K562 (cell line): ENCODE data around the gene FRMD1. TPM values are rescaled to one million over a fixed set of nuclear protein-coding genes. Genes with fewer than 3 reads are reported as not detected.

ENCODE experiments used
- ATAC-seq: fragments of 200-7000 bp; cut with Tn5 transposase; 3 replicates; pipeline ENCODE4 v1.9.1; 2020; ENCODE audit warnings: moderate library complexity
- BruUV-seq: library from RNA; stranded (reverse); fragments of 400-500 nt; replicated peaks from 2 replicates; lab custom pipeline; 2021; lab: Mats Ljungman, UMichigan
- CTCF ChIA-PET: fragments of 300-600 bp; formaldehyde crosslinking; extraction: SDS; loops from one replicate; lab custom pipeline; 2021; ENCODE audit warnings: low intra/inter-chr PET ratio; lab: Yijun Ruan, JAX
- POLR2A ChIA-PET: fragments of 300-600, 350-650 bp; sonication (Branson Sonifier 250); formaldehyde crosslinking; extraction: SDS; loops from one replicate; lab custom pipeline; 2021; ENCODE audit warnings: antibody characterized with exemption, inconsistent platforms; lab: Yijun Ruan, JAX
- DNase-seq, 4 experiments: peaks; one replicate each; pipeline versions ENCODE4 v3.0.0 to v3.0.0-alpha.2; 2011 to 2018; ENCODE audit warnings: low spot score in 3 of 4, mixed read lengths in 3 of 4; ENCODE audit errors: extremely low read depth in 1 of 4
- FAIRE-seq: peaks from 2 replicates; lab custom pipeline; 2011; peaks lifted over from hg19 to GRCh38; lab: Jason Lieb, UNC
- H2AFZ ChIP-seq: 2 replicates; pipeline ENCODE4 v1.6.0; 2011; ENCODE audit warnings: low read depth, low read length, control low read depth, inconsistent platforms
- H3K27ac ChIP-seq: fragments of 200-600 bp; 3 replicates; pipeline ENCODE4 v1.8.0; 2011; ENCODE audit warnings: low read depth, mild to moderate bottlenecking, control low read depth, inconsistent platforms, low read length, moderate library complexity, mixed read lengths; ENCODE audit errors: extremely low read depth
- H3K27me3 ChIP-seq, 2 experiments: fragments of 300-600 bp in 1 of 2; 2 replicates in 1 of 2; 3 replicates in 1 of 2; pipeline versions ENCODE4 v1.6.0 to v1.8.0; 2011; ENCODE audit warnings: inconsistent platforms in 2 of 2, low read length in 2 of 2, mild to moderate bottlenecking in 1 of 2, mixed read lengths in 1 of 2, moderate library complexity in 1 of 2; ENCODE audit not compliant: control insufficient read depth in 2 of 2, insufficient read depth in 2 of 2
- H3K36me3 ChIP-seq: fragments of 300-600 bp; 3 replicates; pipeline ENCODE4 v1.8.0; 2011; ENCODE audit warnings: mild to moderate bottlenecking, low read length, inconsistent platforms; ENCODE audit not compliant: control insufficient read depth, insufficient read depth
- H3K4me1 ChIP-seq, 2 experiments: fragments of 200-600 bp in 1 of 2; replicated peaks in 1 of 2; 2 replicates in 1 of 2; 3 replicates in 1 of 2; pipeline versions ENCODE4 v1.5.1 to v1.8.0; 2011; ENCODE audit warnings: inconsistent platforms in 2 of 2, low read length in 2 of 2, mild to moderate bottlenecking in 1 of 2, mixed read lengths in 1 of 2, moderate library complexity in 1 of 2; ENCODE audit not compliant: control insufficient read depth in 2 of 2, insufficient read depth in 2 of 2
- H3K4me2 ChIP-seq: 2 replicates; pipeline ENCODE4 v1.6.1; 2011; ENCODE audit warnings: low read length, control low read depth, inconsistent platforms, mixed read lengths; ENCODE audit not compliant: insufficient read depth
- H3K4me3 ChIP-seq: fragments of 200-600 bp; sonication (generic), shearing (Covaris generic); 2 replicates; pipeline ENCODE4 v1.5.1; 2016; ENCODE audit warnings: control low read depth, inconsistent platforms
- H3K79me2 ChIP-seq: fragments of 200-600 bp; 3 replicates; pipeline ENCODE4 v1.8.0; 2011; ENCODE audit warnings: low read length, inconsistent platforms; ENCODE audit not compliant: control insufficient read depth, insufficient read depth
- H3K9ac ChIP-seq, 2 experiments: 2 replicates each; pipeline versions ENCODE4 v1.6.0 to v1.6.1; 2011; ENCODE audit warnings: low read depth in 2 of 2, low read length in 2 of 2, control low read depth in 1 of 2, inconsistent platforms in 1 of 2, mild to moderate bottlenecking in 1 of 2, mixed read lengths in 1 of 2; ENCODE audit not compliant: insufficient read depth in 1 of 2
- H3K9me1 ChIP-seq: one replicate; pipeline ENCODE4 v1.6.0; 2011; ENCODE audit warnings: inconsistent platforms, mild to moderate bottlenecking, low read length, moderate library complexity; ENCODE audit not compliant: control insufficient read depth, insufficient read depth
- H3K9me3 ChIP-seq: replicated peaks from 2 replicates; pipeline ENCODE4 v1.5.1; 2011; ENCODE audit warnings: low read depth, low read length, inconsistent platforms; ENCODE audit not compliant: control insufficient read depth, insufficient read depth
- H4K20me1 ChIP-seq: replicated peaks from 2 replicates; pipeline ENCODE4 v1.6.1; 2011; ENCODE audit warnings: low read length, inconsistent platforms, mixed read lengths; ENCODE audit not compliant: control insufficient read depth, insufficient read depth
- ARNT ChIP-seq, 2 experiments: fragments of 450-650 bp; IDR thresholded peaks; 2 replicates each; pipeline ENCODE4 v1.6.1; 2016; ENCODE audit warnings: mild to moderate bottlenecking in 1 of 2
- CHCHD3 ChIP-seq: fragments of 250-450 bp; sonication (Bioruptor Pico); IDR thresholded peaks from 2 replicates; pipeline ENCODE4 v2.1.2; 2022; ENCODE audit warnings: mild to moderate bottlenecking
- DMBX1 ChIP-seq: fragments of 250-450 bp; sonication (Bioruptor Pico); IDR thresholded peaks from 2 replicates; pipeline ENCODE4 v1.8.0; 2022; ENCODE audit warnings: inconsistent platforms, mild to moderate bottlenecking, moderate library complexity, borderline replicate concordance
- HMBOX1 ChIP-seq: sonication (generic); IDR thresholded peaks from 2 replicates; pipeline ENCODE4 v1.6.1; 2016
- NR0B1 ChIP-seq: fragments of 450-650 bp; IDR thresholded peaks from one replicate; pipeline ENCODE4 v1.6.1; 2018; ENCODE audit warnings: mild to moderate bottlenecking, moderate library complexity; ENCODE audit not compliant: partially characterized antibody
- PCBP2 ChIP-seq: fragments of 200-400 bp; formaldehyde crosslinking; IDR thresholded peaks from 2 replicates; pipeline ENCODE4 v1.6.1; 2018; ENCODE audit warnings: low read length, low read depth, mild to moderate bottlenecking, moderate library complexity; ENCODE audit not compliant: poor library complexity, severe bottlenecking
- PTTG1 ChIP-seq: fragments of 450-650 bp; IDR thresholded peaks from 2 replicates; pipeline ENCODE4 v1.6.1; 2016; ENCODE audit warnings: low read depth, mild to moderate bottlenecking, missing genetic modification characterization, missing compliant biosample characterization
- ZFP30 ChIP-seq: fragments of 250-450 bp; sonication (Bioruptor Pico); IDR thresholded peaks from 2 replicates; pipeline ENCODE4 v1.8.0; 2022; ENCODE audit warnings: moderate library complexity, mild to moderate bottlenecking, inconsistent platforms, borderline replicate concordance
- ZNF174 ChIP-seq: fragments of 250-450 bp; sonication (Bioruptor Pico); IDR thresholded peaks from 2 replicates; pipeline ENCODE4 v1.4.0; 2020; ENCODE audit warnings: mild to moderate bottlenecking
- ZNF639 ChIP-seq, 2 experiments: fragments of 200-800 bp in 1 of 2; sonication (Bioruptor generic) in 1 of 2; sonication (generic) in 1 of 2; formaldehyde crosslinking in 1 of 2; IDR thresholded peaks in 1 of 2; conservative IDR thresholded peaks in 1 of 2; 2 replicates each; pipeline versions ENCODE4 v1.5.0 to v1.6.1; 2016 to 2020; ENCODE audit warnings: missing compliant biosample characterization in 1 of 2, missing genetic modification characterization in 1 of 2, missing genetic modification reagents in 1 of 2
- WGBS: fragments of 100-300 bp; shearing (Covaris generic); methylation state at CpG from one replicate; pipeline ENCODE4 v1.1.6; 2016; ENCODE audit warnings: low coverage, mixed read lengths; ENCODE audit not compliant: insufficient coverage; ENCODE audit errors: missing lambda C conversion rate; 5-methylcytosine and 5-hydroxymethylcytosine counted together
- in situ Hi-C: fragments of 300-500 bp; cut with MboI; formaldehyde crosslinking; loops from 4 replicates; pipeline ENCODE4 v1.15.0; 2018; ENCODE audit warnings: inconsistent platforms, mixed read lengths
- intact Hi-C: fragments of 100-400 bp; cut with micrococcal nuclease; formaldehyde crosslinking; loops from 2 replicates; pipeline ENCODE4 v1.14.2; 2022
- polyA plus RNA-seq, 8 experiments: library from polyadenylated mRNA; depleted of rRNA in 4 of 8; stranded (reverse) in 5 of 8; unstranded in 3 of 8; fragments of >200 nt; fragmentation: Nextera tagmentation in 2 of 8; fragmentation: Illumina TruSeq in 1 of 8; extraction: Ambion mirVana in 2 of 8; extraction: Trizol in 1 of 8; gene quantifications; 2 replicates each; pipeline versions ENCODE4 v1.2.1 to v1.2.3, GENCODE V29; 2011 to 2014; ENCODE audit warnings: inconsistent platforms in 1 of 8, missing spikeins in 1 of 8
- total RNA-seq, 7 experiments: library from RNA; depleted of rRNA in 6 of 7; stranded (reverse); fragments of >200 nt in 6 of 7; fragmentation: Illumina TruSeq in 2 of 7; extraction: Trizol in 2 of 7; gene quantifications; 2 replicates each; pipeline versions ENCODE4 v1.2.1 to v1.2.3, GENCODE V29; 2011 to 2021; ENCODE audit warnings: low replicate concordance in 1 of 7

FRMD1 gene
- total and polyA plus RNA-seq, 9 of the 15 experiments (the other 6 are each of a cell fraction or from before 2014, with no cell fraction given): 0.01 to 0.04 (median 0.01) TPM; not detected in 6

GRCh38 chr6:168084465-168085160, 5.6 kb upstream of the FRMD1 start:
- FAIRE-seq (no peak), DNase-seq (no peak)
- Histone ChIP-seq H3K36me3 (no peaks in the 10 kb centered on the region), H4K20me1 (peaks cover 20% of the 10 kb centered on the region), H3K79me2 (no peaks in the 10 kb centered on the region), H3K9me3 (no peaks in the 10 kb centered on the region), H3K27ac (no peak overlapping the region), H3K9ac (no peak overlapping the region), H3K4me2 (no peak overlapping the region), H3K4me3 (no peak overlapping the region), H3K27me3 (peaks cover 67 to 100% of the 10 kb centered on the region in 2 experiments)
- POLR2A ChIA-PET: interaction anchor here (0.6 kb wide), 1 partner anchor 24 kb away, joined by 3 read pairs; no protein-coding TSS in a partner anchor
- WGBS: 1% methylated on average over 19 of the region's 19 CpGs
- in situ Hi-C loops (no loop called here), intact Hi-C loops (no loop called here)
- TF ChIP-seq CHCHD3 (CRISPR knock-in tag) (no peak), ZFP30 (CRISPR knock-in tag) (no peak), PTTG1 (no peak), DMBX1 (CRISPR knock-in tag) (no peak), NR0B1 (no peak), HMBOX1 (no peak), PCBP2 (no peak), ZNF639 (CRISPR knock-in tag; conservative IDR thresholded peaks at IDR 0.05 in 1 of 2, IDR thresholded peaks at IDR 0.05 in 1 of 2) (no peak), ZNF174 (no peak), ARNT (IDR thresholded peaks at IDR 0.05) (no peak)
- TF ChIP-seq, all 486 proteins: peak for 0
- no TSS peak for BruUV-seq
- no peak for ATAC-seq
- H3K9me1 ChIP-seq: peaks cover 5% of the 10 kb centered on the region
- no peak overlapping the region for H2AFZ ChIP-seq
- CTCF ChIA-PET: no interaction called here
- H3K4me1 ChIP-seq: peaks cover 0 to 4% of the 10 kb centered on the region in 2 experiments; a peak in 1 of 5 replicates
